Neuron (in vitro differentiated cells): ENCODE results near the gene WDR1.

Experiments
- H2AFZ ChIP-seq: one replicate; pipeline ENCODE4 v1.6.1; 2013; ENCODE audit warnings: low read depth, mild to moderate bottlenecking, inconsistent platforms, low read length, moderate library complexity
- H3K27me3 ChIP-seq: one replicate; pipeline ENCODE4 v1.6.1; 2013; ENCODE audit warnings: low read length; ENCODE audit not compliant: insufficient read depth
- H3K36me3 ChIP-seq: one replicate; pipeline ENCODE4 v1.6.1; 2013; ENCODE audit warnings: low read length; ENCODE audit not compliant: insufficient read depth
- H3K4me1 ChIP-seq: one replicate; pipeline ENCODE4 v1.6.1; 2013; ENCODE audit warnings: low read length; ENCODE audit not compliant: insufficient read depth
- H3K4me3 ChIP-seq: 2 replicates; pipeline ENCODE4 v1.5.1; 2013; ENCODE audit warnings: mild to moderate bottlenecking, low read length, moderate library complexity
- H3K9me3 ChIP-seq: one replicate; pipeline ENCODE4 v1.6.1; 2013; ENCODE audit warnings: low read length

WDR1 gene

GRCh38 chr4:10086506-10087120 lies 30.0 kb downstream of the WDR1 start:
- H2AFZ ChIP-seq: no peak overlapping the region
- no peaks in the 10 kb centered on the region for H3K27me3 ChIP-seq
- H3K4me1 ChIP-seq: no peaks in the 10 kb centered on the region
- no peaks in the 10 kb centered on the region for H3K9me3 ChIP-seq
- H3K36me3 ChIP-seq: peaks cover 93% of the 10 kb centered on the region
- H3K4me3 ChIP-seq: no peak overlapping the region

- Histone ChIP-seq H3K4me3 (no peak overlapping the region), H3K4me1 (no peaks in the 10 kb centered on the region), H3K36me3 (peaks cover 93% of the 10 kb centered on the region), H3K9me3 (no peaks in the 10 kb centered on the region), H3K27me3 (no peaks in the 10 kb centered on the region), H2AFZ (no peak overlapping the region)
These were observed 30.6 kb downstream of the WDR1 start for GRCh38 chr4:10085828-10086505.

GRCh38 chr4:10085386-10085785 lies 31.2 kb downstream of the WDR1 start:
- H3K4me1 ChIP-seq: no peaks in the 10 kb centered on the region
- H3K9me3 ChIP-seq: no peaks in the 10 kb centered on the region
- H3K36me3 ChIP-seq: peaks cover 93% of the 10 kb centered on the region
- H2AFZ ChIP-seq: no peak overlapping the region
- H3K4me3 ChIP-seq: no peak overlapping the region
- no peaks in the 10 kb centered on the region for H3K27me3 ChIP-seq

- Histone ChIP-seq H3K4me3 (no peak overlapping the region), H3K4me1 (no peaks in the 10 kb centered on the region), H3K9me3 (no peaks in the 10 kb centered on the region), H3K27me3 (no peaks in the 10 kb centered on the region), H2AFZ (no peak overlapping the region), H3K36me3 (peaks cover 93% of the 10 kb centered on the region)
These were observed 31.8 kb downstream of the WDR1 start for GRCh38 chr4:10084651-10085358.

DNA sequence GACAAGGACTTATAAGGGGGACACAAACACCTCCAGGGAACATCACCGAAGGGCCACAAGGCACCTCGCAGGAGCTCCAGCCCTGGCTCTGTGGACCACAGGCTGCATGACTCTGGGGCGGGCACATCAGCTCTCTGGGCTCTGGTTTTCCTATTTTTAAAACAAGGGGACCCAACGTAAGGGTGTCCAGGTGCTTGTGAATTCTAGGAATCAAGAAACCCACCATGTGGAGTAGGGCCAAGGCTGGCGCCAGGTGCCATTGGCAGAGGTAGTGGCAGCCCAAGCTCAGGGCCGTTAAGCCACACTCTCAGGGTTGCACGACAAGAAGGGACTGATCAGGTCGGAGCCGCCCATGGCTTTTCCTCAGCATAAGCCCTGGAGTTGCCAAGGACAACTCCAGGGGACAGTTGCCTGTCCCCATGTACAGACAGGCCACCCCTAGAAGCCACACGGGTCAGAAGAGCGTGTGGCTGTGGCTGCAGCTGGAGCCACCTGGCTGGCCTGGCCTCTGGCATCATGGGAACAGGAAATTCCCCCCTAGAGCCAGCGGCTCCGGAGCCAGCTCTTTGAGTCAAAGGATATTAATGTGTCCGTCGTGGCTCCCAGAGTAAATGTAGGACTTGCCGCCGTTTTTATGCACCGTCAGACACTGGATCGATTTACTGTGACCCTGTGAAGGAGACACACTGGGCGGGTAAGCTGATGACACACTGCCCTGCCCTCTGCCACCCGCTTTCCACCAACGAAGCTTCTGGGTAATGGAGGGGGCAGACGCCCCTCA lies 32.5 kb downstream of the WDR1 start:
- H3K36me3 ChIP-seq: peaks cover 95% of the 10 kb centered on the region
- no peaks in the 10 kb centered on the region for H3K27me3 ChIP-seq
- no peaks in the 10 kb centered on the region for H3K4me1 ChIP-seq
- H2AFZ ChIP-seq: no peak overlapping the region
- H3K9me3 ChIP-seq: no peaks in the 10 kb centered on the region
- H3K4me3 ChIP-seq: no peak overlapping the region

- Histone ChIP-seq H3K4me3 (no peak overlapping the region), H2AFZ (no peak overlapping the region), H3K9me3 (no peaks in the 10 kb centered on the region), H3K27me3 (no peaks in the 10 kb centered on the region), H3K36me3 (peaks cover 98% of the 10 kb centered on the region), H3K4me1 (no peaks in the 10 kb centered on the region)
These were observed 33.2 kb downstream of the WDR1 start for GRCh38 chr4:10083331-10083771.

DNA sequence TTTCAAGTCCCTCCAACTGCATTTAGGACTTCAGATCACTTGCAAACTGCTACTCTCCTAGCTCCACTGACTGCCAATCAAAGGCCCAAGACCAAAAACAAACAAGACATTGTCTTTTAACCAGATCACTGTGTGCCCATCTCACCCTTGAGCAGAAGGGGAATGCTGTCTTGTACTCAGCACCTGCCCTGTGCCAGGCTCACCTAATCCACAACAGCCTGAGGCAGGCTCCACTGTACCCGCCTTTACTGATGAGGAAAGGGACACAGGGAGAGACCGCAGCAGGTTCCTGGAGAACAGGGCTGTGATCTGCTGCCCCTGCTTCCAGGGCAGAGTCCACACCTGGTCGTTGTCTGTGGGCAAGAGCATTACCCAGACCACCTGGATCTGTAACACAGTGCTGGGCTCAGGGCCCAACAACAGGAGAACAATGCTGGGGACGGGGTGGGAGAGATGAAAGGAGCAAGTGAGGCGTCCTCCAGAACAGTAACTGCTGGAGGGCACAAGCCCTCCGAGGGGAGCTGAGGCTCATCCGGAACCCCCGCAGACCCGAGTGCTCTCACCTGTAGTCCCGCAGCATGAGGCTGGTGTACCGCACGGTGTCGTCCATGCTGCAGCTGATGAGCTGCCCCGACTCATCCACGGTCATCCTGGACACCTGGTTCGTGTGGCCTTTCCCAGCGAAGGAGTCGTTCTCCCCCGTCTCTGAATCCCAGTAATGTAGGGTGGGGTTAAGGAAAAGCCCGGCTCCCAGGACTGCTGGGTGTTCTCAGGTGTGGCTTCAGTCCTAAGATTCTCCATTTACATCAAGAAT lies 33.9 kb downstream of the WDR1 start:
- no peaks in the 10 kb centered on the region for H3K27me3 ChIP-seq
- H3K9me3 ChIP-seq: no peaks in the 10 kb centered on the region
- H3K4me3 ChIP-seq: no peak overlapping the region
- no peak overlapping the region for H2AFZ ChIP-seq
- peaks cover 98% of the 10 kb centered on the region for H3K36me3 ChIP-seq
- H3K4me1 ChIP-seq: no peaks in the 10 kb centered on the region

GRCh38 chr4:10082047-10082446 lies 34.6 kb downstream of the WDR1 start:
- Histone ChIP-seq H3K36me3 (peaks cover 98% of the 10 kb centered on the region), H2AFZ (no peak overlapping the region), H3K27me3 (no peaks in the 10 kb centered on the region), H3K4me3 (no peak overlapping the region), H3K4me1 (no peaks in the 10 kb centered on the region), H3K9me3 (no peaks in the 10 kb centered on the region)

GRCh38 chr4:10081218-10081606 lies 35.4 kb downstream of the WDR1 start:
- H3K4me3 ChIP-seq: no peak overlapping the region
- peaks cover 97% of the 10 kb centered on the region for H3K36me3 ChIP-seq
- no peaks in the 10 kb centered on the region for H3K9me3 ChIP-seq
- H2AFZ ChIP-seq: no peak overlapping the region
- H3K27me3 ChIP-seq: no peaks in the 10 kb centered on the region
- H3K4me1 ChIP-seq: no peaks in the 10 kb centered on the region

- H3K36me3 ChIP-seq: peaks cover 97% of the 10 kb centered on the region
These were observed 35.9 kb downstream of the WDR1 start for GRCh38 chr4:10080589-10081217.

DNA sequence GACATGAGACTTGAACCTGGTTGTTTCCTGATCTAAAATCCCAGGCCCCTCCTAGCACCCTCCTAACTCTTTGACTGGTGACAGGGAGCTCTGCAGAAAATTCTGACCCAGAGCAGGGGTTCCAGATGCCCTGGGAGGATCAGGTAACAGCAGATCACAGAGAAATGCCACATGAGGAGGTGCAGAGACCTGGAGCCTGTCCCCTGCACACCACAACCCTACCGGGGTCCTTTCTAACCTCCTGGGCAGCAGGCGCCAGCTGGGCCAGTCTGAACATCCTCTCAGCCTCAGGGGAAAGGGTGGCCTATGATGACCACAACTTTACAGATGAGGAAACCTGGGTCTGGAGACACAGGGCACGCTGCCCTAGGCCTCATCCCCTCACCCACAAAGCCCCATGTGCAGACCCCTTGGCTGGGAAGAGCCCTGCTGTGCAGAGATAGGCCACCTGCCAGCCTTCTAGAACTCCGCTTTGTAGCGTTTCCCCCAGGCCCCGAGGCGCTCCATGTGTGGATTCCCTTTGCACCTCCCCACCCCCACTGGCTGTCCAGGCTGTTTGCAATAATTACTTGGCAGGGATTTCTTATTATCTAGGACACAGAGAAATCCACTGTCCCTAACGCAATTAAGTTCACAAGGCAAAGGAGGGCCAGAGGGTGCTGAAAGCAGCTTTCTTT lies 36.5 kb downstream of the WDR1 start:
- Histone ChIP-seq H2AFZ (no peak overlapping the region), H3K9me3 (no peaks in the 10 kb centered on the region), H3K4me1 (no peaks in the 10 kb centered on the region), H3K4me3 (no peak overlapping the region), H3K36me3 (peaks cover 97% of the 10 kb centered on the region), H3K27me3 (no peaks in the 10 kb centered on the region)

More at GRCh38 chr4:10080589-10081217, 35.9 kb downstream of the WDR1 start:
- no peaks in the 10 kb centered on the region for H3K27me3 ChIP-seq
- H3K4me3 ChIP-seq: no peak overlapping the region
- H3K9me3 ChIP-seq: no peaks in the 10 kb centered on the region
- H3K4me1 ChIP-seq: no peaks in the 10 kb centered on the region
- H2AFZ ChIP-seq: no peak overlapping the region

- Histone ChIP-seq H2AFZ (no peak overlapping the region), H3K9me3 (no peaks in the 10 kb centered on the region), H3K36me3 (peaks cover 97% of the 10 kb centered on the region), H3K4me1 (no peaks in the 10 kb centered on the region), H3K4me3 (no peak overlapping the region), H3K27me3 (no peaks in the 10 kb centered on the region)
These were observed 37.3 kb downstream of the WDR1 start for GRCh38 chr4:10079256-10079655.
